NCI-H2081 (cell line): Measurements from ENCODE around the gene CFAP57.
"Not testable (repeated sequence)": the region's sequence is repeated elsewhere in the genome, so short reads cannot be mapped to it uniquely, and the experiment has no call there.

Experiments
- DNase-seq, 2 experiments: peaks; one replicate each; lab custom pipeline; 2025; lab: John Stamatoyannopoulos, UW

CFAP57 gene

DNA sequence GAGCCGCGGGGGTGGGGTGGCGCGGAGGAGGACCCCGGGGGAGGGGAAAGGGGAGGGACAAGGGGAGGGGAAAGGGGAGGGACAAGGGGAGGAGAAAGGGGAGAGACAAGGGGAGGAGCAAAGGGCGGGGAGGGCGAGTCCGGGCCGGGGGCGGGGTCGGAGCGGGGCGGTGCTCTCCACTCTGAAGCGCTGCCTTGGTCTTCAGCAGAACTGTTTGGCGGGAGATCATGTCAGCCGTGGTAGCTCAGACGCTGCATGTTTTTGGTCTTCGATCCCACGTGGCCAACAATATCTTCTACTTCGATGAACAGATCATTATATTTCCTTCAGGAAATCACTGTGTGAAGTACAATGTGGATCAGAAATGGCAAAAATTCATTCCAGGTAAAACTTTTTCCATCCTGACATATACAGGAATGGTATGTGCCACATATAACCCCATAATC lies 420 bp downstream of the CFAP57 start:
- DNase-seq: peak; percentile 86 to 94

DNA sequence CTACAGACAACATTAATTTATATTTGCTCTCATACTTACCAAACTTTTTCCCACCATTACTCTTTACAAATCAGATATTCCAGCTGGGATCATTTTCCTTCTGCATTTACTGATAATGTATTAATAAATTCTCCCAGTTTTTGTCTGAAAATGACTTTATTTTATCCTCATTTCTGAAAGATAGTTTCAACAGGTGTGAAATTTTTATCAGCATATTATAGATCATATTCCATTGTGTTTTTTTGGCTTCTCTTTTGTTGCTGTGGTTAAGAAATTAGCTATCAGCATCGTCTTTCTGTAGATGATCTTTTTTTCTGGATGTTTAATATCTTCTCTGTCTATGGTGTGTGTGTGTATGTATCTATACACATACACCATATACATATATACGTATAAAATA lies 2.7 kb downstream of the CFAP57 start:
- DNase-seq: no peak

DNA sequence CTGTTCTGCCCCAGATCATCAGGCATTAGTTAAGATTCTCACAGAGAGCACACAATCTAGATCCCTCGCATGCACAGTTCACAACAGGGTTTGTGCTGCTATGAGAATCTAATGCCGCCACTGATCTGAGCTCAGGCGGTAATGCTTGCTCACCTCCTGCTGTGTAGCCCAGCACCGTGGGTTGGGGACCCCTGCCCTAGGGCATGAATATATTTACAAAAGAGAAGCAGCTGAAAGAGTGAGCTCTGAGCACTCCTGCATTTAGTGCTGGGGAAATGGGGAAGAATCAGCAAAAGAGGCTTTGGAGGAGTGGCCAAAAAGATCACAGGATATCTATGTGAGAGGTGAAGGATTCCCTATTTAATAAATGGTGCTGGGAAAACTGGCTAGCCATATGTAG lies 5.6 kb downstream of the CFAP57 start:
- no peak for DNase-seq

DNA sequence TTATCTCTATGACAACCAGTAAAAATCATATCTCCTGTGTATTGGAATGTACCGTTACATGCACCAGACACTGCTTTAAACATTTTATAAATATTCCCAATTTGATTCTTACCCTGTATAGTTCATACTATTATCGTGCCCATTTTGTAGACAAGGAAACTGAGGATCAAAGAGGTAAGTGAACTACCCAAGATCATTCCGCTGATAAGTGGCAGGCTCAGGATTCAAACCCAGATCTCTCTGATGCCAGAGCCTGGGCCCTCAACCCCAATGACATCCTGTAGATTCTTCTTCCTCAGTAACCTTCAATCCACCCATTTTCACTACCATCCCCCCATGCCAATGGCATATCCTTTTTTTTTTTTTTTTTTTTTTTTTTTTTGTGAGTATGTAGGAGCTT lies 12.3 kb downstream of the CFAP57 start:
- DNase-seq: no peak

DNA sequence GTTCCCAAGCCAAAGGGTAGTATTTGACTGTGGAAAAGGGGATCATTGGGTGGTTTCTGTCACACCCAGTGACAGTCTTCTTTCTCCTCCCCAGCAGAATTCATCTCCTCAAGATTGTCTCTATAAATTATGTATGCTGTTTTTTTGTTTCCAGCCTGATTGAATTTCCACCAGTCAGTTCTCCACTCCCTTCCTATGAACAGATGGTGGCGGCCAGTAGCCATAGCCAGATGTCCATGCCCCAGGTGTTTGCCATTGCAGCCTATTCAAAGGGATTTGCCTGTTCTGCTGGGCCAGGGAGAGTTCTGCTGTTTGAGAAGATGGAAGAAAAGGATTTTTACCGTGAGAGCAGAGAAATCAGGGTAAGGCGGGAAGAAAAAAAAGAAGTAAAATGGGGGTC lies 12.9 kb downstream of the CFAP57 start:
- DNase-seq: no peak

DNA sequence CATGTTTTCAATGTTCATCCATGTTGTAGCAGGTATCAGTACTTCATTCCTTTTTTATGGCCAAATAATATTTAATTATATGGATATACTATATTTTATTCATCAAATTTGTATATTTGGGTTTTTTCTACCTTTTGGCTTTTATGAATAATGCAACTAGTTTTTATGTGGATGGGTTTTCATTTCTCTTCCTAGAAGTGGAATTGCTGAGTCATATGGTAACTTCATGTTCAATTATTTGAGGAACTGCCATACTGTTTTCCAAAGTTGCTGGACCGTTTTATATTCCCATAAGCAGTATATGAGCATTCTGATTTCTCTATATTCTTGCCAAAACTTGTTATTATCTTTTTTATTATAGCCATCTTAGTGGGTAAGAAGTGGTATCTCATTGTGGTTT lies 16.0 kb downstream of the CFAP57 start:
- DNase-seq: no peak

DNA sequence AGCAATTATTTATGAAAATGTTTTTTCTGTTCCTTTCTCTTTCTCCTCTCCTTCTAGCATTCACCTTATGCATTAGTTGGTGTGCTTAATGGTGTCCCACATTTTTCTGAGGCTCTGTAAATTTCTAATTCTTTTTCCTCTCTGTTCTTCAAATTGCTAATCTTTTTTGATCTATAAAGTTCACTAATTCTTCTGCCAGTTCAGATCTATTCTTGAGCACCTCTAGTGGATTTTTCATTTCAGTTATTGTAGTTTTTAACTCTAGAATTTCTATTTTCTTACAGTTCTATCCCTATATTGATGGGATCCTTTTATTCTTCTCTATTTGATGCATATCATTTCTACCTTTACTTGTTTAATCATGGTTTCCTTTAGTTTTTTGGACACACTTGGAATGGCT lies 22.4 kb downstream of the CFAP57 start:
- no peak for DNase-seq

DNA sequence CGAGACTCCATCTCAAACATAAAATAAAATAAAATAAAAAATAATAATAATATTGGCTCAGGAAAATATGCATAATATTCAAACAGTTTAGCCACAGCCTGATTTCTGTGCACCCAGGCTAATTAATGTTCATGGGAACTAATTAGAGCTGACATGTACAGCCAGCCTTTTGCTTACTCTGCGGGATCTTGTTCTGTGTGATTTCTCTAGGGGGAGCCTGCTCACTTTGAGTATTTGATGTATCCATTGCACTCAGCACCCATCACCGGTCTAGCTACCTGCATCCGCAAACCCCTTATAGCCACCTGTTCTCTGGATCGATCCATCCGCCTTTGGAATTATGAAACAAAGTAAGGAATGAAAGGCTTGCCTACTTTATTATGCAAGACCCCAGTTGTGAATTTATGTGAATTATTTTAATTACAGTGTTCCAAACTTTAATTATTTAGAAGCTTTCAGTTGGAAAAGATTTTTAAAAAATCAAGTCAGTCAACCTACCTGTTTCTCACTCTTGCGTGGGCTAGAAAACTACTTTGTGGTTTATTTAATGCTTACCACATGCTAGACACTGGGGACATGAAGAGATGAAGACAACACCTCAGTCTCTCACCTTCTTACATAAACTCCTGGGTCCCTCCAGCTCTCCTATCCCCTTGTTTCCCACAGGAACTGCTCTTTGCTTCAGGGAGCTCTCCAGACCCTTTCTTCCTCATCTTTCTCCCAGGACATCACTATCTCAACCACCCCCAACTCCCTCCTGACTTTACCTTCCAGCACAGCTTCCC lies 25.4 kb downstream of the CFAP57 start:
- no peak for DNase-seq

DNA sequence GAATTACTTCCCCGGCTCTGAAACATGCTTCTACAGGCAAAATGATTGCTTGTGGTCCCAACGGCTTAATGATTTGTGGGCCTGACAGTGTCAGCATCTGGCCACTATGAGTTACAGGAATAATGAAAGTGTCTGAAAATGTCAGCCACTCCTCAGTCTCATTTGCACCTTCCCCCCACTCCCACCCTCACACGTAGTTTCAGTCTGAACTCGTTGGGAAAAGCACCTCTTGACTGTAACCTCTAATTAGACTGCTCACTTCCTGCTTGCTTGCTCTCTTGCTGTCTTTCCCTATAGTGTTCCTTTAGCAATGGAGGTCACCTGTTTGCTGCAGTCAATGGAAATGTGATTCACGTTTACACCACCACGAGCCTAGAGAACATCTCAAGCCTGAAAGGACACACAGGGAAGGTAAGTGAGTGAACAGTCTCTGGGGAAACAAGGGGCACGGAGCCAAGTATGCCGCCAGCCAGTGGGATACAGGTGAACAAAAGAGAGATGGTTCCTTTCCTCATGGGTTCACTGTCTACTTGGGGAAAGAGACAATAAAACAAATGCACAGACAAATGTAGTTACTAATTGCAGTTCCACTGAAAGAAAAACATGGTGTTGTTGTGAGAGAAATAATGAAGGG lies 27.1 kb downstream of the CFAP57 start:
- DNase-seq: peak; percentile 62 to 84

DNA sequence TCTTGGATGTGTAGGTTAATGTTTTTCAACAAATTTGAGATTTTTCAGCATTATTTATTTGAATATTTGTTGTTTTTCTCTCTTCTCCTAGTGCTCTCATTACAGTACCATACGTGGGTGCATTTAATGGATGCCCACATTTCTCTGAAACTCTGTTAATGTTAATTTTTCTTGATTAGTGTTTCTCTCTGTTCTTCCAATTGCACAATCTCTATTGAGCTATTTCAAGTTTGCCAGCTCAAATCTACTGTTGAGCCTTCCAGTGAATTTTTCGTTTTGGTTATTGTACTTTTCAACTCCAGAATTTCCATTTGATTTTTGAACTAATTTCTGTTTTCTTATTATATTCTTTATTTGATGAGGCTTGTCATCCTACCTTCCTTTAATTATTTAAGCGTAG lies 31.7 kb downstream of the CFAP57 start:
- no peak for DNase-seq

DNA sequence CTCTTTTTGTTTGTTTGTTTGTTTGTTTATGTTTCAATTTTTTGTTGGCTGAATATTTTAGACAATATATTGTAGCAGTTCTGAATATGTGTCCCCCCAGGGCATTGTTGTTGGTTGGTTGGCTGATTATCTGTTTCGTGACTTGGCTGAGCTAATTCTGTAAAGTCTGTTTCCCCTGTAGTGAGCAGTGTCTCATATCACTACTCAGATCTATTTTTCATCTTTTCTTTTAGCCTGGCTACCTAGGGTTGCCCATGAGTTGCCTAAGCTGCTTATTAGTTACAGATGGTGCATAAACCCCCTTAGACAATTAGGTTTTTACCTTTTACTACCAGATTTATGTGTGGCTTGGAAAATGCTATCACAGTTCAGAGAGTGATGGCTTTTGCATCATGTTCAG lies 32.3 kb downstream of the CFAP57 start:
- no peak for DNase-seq

DNA sequence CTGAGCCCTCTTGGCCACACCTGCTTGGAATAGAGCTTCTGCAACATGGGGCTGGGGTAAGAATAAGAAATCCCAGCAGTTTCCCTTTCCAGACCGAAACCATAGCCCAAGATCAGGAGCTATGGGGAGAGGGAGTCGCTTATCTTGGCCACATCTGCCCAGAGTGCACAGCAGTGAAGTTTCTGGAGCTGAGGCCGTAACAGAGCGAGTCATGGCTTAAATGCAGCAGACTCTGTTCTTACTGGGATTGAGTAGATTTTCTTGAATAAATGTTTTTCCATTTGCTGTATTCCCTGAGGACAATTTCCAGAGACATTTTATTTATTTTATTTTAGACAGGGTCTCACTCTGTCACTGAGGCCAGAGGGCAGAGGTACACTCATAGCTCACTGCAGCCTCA lies 33.5 kb downstream of the CFAP57 start:
- no peak for DNase-seq

DNA sequence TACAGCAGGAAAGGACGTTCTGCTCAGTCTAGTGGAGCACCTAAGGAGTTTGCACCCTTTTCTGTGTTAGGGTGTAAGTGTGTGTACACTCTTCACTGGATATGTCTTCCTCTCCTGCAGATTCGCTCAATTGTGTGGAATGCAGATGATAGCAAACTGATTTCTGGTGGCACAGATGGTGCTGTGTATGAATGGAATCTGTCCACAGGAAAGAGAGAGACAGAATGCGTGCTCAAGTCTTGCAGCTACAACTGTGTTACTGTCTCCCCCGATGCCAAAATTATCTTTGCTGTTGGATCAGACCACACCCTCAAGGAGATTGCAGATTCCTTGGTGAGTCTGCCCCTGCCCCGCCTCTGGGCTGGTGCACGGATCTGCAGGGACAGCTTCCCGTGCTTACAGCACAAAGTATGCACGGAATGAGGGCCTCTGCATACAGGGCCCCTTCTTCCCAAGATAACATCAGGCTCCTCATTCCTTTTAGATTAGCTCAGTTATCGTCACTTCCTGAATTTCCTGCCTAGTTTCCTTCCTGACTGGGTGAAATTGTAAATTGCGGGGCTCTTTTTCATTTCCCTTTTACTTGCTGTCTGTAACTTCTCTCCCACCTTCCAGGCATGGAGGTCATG lies 34.6 kb downstream of the CFAP57 start:
- DNase-seq: no peak

DNA sequence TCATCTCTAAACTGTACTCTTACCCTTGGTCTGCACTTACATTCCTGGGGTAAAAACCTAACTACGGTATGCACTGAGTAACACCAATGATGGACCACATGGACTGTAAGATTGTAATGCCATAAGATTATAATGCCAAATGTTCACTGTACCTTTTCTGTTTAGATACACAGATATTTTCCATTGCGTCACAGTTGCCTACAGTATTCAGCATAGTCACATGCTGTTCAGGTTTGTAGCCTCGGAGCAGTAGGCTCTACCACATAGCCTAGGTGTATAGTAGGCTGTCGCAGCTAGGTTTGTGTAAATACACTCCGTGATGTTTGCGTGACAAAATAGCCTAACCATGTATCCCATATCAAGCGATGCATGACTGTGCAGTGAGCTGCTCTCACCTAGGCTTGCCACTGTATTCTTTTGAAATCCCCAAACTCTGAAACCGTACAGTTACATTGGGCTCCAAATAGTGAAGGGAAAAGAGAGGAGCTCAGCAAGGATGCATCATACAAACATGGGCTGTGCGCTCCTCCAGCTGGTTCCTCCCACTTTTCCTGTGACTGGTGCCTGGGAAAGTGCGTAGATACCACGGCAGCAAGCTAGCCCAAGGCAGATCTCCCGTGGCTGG lies 35.2 kb downstream of the CFAP57 start:
- DNase-seq: no peak

DNA sequence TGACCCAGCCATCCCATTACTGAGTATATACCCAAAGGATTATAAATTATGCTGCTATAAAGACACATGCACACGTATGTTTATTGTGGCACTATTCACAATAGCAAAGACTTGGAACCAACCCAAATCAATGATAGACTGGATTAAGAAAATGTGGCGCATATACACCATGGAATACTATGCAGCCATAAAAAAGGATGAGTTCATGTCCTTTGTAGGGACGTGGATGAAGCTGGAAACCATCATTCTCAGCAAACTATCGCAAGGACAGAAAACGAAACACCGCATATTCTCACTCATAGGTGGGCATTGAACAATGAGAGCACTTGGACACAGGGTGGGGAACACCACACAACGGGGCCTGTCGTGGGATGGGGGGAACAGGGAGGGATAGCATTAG lies 36.1 kb downstream of the CFAP57 start:
- not testable (repeated sequence) for DNase-seq

DNA sequence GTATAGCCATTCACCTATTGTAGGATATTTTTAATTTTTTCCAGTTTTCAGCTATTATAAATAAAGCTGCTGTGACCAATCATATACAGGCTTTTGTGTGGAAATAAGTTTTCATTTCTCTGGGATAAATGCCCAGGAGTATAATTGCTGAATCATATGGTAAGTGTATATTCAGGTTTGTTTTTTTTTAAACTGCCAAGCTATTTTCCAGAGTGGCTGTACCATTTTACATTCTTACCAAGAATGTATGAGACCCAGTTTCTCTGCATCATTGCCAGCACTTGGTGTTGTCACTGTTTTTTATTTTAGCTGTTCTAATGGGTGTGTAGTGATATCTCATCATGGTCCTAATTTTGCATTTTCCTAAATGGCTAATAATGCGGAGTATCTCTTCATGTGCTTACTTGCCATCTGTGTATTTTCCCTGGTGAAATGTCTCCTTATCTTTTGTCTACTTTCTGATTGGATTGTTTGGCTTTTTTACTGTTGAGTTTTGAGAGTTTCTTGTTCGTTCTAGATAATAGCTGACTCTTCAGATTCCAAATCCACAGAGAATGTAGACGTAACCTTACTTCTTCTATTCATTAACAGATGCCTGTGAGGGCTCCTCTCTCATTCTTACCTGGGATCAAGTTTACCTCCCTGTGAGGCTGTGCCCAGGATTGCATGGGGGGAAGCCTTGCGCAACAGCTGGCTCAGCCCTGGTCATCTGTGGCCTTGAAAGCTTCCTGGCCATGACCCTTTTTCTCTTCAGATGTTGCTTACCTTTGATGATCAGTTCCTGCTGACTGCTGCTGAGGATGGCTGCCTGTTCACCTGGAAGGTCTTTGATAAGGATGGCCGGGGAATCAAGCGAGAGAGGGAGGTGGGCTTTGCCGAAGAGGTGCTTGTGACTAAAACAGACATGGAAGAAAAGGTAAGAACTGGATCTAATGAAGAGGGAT lies 42.6 kb downstream of the CFAP57 start:
- DNase-seq: no peak

DNA sequence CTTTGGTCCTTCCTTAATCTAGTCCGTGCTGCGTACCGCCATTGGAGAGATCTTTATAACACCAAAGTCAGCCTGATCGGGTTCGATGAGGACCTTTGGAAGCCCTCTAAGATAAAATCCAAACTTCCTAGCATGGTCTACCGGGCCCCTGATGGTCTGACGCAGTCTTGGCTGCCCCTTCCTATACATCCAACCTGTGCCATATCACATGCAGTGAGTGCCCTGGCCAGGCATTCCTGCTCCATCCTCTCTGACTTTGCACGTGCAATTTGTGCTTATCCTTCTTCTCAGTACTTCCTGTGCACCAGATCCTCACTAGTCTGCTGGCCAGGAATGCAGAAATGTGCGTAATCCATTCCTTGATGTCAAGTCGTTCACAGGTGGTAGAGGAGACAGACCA lies 45.6 kb downstream of the CFAP57 start:
- no peak for DNase-seq

DNA sequence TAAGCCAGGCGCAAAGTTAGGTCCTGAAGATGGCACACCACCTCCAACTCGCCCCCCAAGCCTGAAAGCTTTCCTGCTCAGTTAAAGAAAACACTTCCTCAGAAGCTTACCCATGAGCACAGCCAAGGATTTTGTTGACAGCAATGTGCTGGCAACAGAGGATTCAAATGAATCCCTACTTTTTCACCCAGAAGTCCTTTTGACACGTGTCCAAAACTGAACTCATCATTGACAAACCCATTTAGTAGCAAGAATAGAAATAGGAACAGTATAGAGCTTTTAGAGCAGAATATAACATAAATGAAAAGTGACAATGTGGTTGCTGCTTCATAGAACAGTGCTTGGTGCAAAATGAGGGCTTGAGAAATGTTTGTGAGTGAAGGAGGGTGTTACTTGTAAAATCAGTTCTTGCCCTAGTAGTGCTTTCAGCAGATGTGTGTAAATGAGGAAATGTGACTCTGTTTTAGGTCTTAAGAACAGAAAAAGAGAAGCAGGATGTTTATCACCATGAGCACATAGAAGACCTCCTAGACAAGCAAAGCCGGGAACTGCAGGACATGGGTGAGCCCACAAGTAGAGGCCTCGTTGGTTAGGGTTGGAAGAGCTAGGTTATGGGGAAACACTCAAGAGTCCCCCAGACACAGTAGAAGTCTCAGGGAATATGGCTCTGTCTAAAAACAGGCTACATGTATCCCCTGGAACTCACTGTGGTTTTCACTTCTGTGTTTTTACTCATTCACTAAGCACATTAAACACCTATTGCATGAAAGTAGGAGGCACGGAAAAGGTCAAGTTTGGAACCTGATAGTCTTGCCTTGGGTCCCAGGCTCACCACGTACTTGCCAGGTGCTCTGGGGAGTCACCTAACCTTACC lies 49.0 kb downstream of the CFAP57 start:
- no peak for DNase-seq

DNA sequence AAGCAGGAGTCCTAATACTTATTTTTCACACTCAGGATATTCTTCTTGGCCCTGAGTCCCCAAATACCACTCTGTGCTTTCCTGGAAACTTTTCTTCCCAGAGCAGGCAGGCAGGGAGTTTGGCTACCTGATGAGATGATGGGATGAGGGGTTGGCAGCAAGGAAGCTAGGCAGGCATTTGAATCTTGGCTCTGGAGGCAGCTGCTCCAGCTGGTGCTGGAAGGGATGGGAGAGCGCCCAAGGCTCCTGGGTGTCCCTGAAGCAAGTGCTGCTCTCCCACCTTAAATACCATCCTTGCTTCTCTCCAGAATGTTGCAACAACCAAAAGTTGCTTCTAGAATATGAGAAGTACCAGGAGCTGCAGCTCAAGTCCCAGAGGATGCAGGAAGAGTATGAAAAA lies 49.7 kb downstream of the CFAP57 start:
- no peak for DNase-seq

DNA sequence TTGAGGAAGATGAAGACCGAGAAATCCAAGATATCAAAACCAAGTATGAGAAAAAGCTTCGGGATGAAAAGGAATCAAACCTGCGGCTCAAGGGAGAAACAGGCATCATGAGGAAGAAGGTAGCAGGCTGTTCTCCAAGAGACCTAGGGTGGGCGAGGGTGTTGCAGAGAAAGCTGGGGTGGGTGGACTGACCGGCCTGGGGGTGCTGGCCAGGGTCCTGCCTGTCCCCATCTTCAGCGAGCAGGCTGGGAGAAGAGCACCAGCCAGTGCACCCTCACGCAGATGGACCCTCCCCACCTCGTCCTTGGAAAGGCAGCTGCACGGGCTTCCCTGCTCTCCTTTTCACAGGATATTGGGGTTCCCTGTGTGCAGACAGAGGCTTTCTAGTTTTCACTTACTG lies 50.7 kb downstream of the CFAP57 start:
- DNase-seq: no peak

DNA sequence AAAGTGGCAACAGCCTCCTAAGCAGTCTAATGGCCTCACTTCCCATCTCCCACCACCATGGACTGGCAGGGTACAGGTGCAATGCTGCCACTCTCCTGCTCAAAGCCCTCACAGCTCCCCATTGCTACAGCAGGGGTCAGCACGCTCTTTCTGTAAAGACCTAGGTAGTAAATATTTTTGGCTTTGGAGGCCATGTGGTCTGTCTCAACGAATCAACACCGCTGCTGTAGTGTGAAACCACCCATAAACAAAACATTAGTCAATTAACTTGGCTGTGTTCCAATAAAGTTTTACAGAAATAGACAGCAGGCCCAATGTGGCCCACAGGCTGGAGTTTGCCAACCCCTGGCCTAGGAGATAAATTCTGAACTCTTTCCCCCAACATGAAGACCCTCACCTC lies 53.0 kb downstream of the CFAP57 start:
- DNase-seq: no peak
